ENCODE measurements around the gene KCTD19. TPM values are rescaled to one million over a fixed set of nuclear protein-coding genes. Genes with fewer than 3 reads are reported as not detected.

KCTD19 gene
- total RNA-seq, 1 donor from 2014 or later = 1.3 TPM

- Mint-ChIP-seq H3K27ac (ENCODE audit: unreplicated experiment) (no peak overlapping the region), H3K4me3 (no peak overlapping the region), H3K36me3 (ENCODE audit: low read depth) (no peaks in the 10 kb centered on the region), H3K27me3 (ENCODE audit: low read depth) (peaks cover 2% of the 10 kb centered on the region), H3K4me1 (no peaks in the 10 kb centered on the region), H3K9me3 (no peaks in the 10 kb centered on the region)
- TF ChIP-seq CTCF (conservative IDR thresholded peaks at IDR 0.05) = no peak
- no peak for DNase-seq (ENCODE audit: low read depth, low spot score)
Measured at GRCh38 chr16:67287960-67288359, 38.6 kb downstream of the KCTD19 start.

GRCh38 chr16:67286441-67287235, 39.9 kb downstream of the KCTD19 start:
- no peak for TF ChIP-seq CTCF (conservative IDR thresholded peaks at IDR 0.05)
- Mint-ChIP-seq H3K9me3 (no peaks in the 10 kb centered on the region), H3K27me3 (ENCODE audit: low read depth) (no peaks in the 10 kb centered on the region), H3K36me3 (ENCODE audit: low read depth) (no peaks in the 10 kb centered on the region), H3K4me3 (no peak overlapping the region), H3K27ac (ENCODE audit: unreplicated experiment) (no peak overlapping the region), H3K4me1 (no peaks in the 10 kb centered on the region)
- no peak for DNase-seq (ENCODE audit: low read depth, low spot score)

GRCh38 chr16:67284699-67285646, 41.6 kb downstream of the KCTD19 start:
- H3K4me3 Mint-ChIP-seq = no peak overlapping the region
- peak; percentile 54 for TF ChIP-seq CTCF (conservative IDR thresholded peaks at IDR 0.05)
- DNase-seq (ENCODE audit: low read depth, low spot score) = peak; percentile 26

GRCh38 chr16:67283826-67284555, 42.5 kb downstream of the KCTD19 start:
- Mint-ChIP-seq H3K4me1 (no peaks in the 10 kb centered on the region), H3K9me3 (no peaks in the 10 kb centered on the region), H3K36me3 (ENCODE audit: low read depth) (no peaks in the 10 kb centered on the region), H3K27me3 (ENCODE audit: low read depth) (no peaks in the 10 kb centered on the region), H3K4me3 (no peak overlapping the region), H3K27ac (ENCODE audit: unreplicated experiment) (no peak overlapping the region)
- TF ChIP-seq CTCF (conservative IDR thresholded peaks at IDR 0.05) = no peak
- no peak for DNase-seq (ENCODE audit: low read depth, low spot score)

More at GRCh38 chr16:67284699-67285646, 41.6 kb downstream of the KCTD19 start:
- H3K36me3 Mint-ChIP-seq (ENCODE audit: low read depth) = no peaks in the 10 kb centered on the region
- no peaks in the 10 kb centered on the region for H3K27me3 Mint-ChIP-seq (ENCODE audit: low read depth)
- no peaks in the 10 kb centered on the region for H3K9me3 Mint-ChIP-seq
- no peaks in the 10 kb centered on the region for H3K4me1 Mint-ChIP-seq
- no peak overlapping the region for H3K27ac Mint-ChIP-seq (ENCODE audit: unreplicated experiment)
